ENCODE measurements around the gene SULT4A1.

GRCh38 chr22:43905681-43906080 lies 43.4 kb upstream of the SULT4A1 start:
- TF ChIP-seq POLR2A (IDR thresholded peaks at IDR 0.05) (no peak), CTCF (IDR thresholded peaks at IDR 0.05) (no peak)

All from breast epithelium (tissue), 3 donors.